Measurements from ENCODE around the gene ATP1A2. TPM values are rescaled to one million over a fixed set of nuclear protein-coding genes. Genes with fewer than 3 reads are reported as not detected.

The ATP1A2 gene
- total and polyA plus RNA-seq, 2 donors (not counting 3 experiments of a cell fraction or from before 2014, with no cell fraction given), result not detected

- dilution Hi-C loops (cut with MboI; ENCODE audit: extremely low pct_ligation_motif_present, low sequenced_read_pairs), result no loop called here
- intact Hi-C loops (cut with micrococcal nuclease), result no loop called here
- Histone ChIP-seq H3K4me1 (ENCODE audit: control insufficient read depth, extremely low read depth, insufficient read depth, low read length) (peaks cover 7% of the 10 kb centered on the region), H3K27ac (ENCODE audit: insufficient read depth, low read depth, low read length) (no peak overlapping the region), H3K27me3 (ENCODE audit: control insufficient read depth in 2 of 2, insufficient read depth in 2 of 2, low read length in 2 of 2) (peaks cover 25 to 28% of the 10 kb centered on the region in 2 experiments), H3K4me2 (ENCODE audit: insufficient read depth, low read length) (peak overlapping the region; percentile 78), H3K9me3 (replicated peaks; ENCODE audit: control insufficient read depth, insufficient read depth, low read length) (no peaks in the 10 kb centered on the region), H3K79me2 (ENCODE audit: control insufficient read depth, insufficient read depth, low read length) (no peaks in the 10 kb centered on the region), H3K4me3 (replicated peaks in 1 of 3; ENCODE audit: insufficient read depth in 1 of 3, low read depth in 1 of 3, low read length in 3 of 3) (peak overlapping the region; percentile 31 to 69 (median 45)), H3K9me1 (replicated peaks; ENCODE audit: control insufficient read depth, extremely low read depth, insufficient read depth, low read length) (no peaks in the 10 kb centered on the region), H3K36me3 (ENCODE audit: control insufficient read depth in 2 of 2, extremely low read depth in 1 of 2, insufficient read depth in 2 of 2, low read length in 2 of 2) (no peaks in the 10 kb centered on the region), H3K9ac (replicated peaks; ENCODE audit: extremely low read depth, insufficient read depth, low read length) (no peak overlapping the region), H2AFZ (ENCODE audit: low read depth, low read length) (peak overlapping the region; percentile 99), H4K20me1 (replicated peaks; ENCODE audit: control insufficient read depth, extremely low read depth, insufficient read depth, low read length) (no peaks in the 10 kb centered on the region)
- ChIA-PET POLR2A (no interaction called here), CTCF (interaction anchor here (0.8 to 5.8 kb wide), 6 partner anchors 8 to 63 kb away, joined by 3 to 37 read pairs (median 6); partner anchors contain the start of gene IGSF8)
- peak; percentile 85 for FAIRE-seq
- TF ChIP-seq MYC (IDR thresholded peaks at IDR 0.05; ENCODE audit: low read depth, low read length) (no peak), JUN (IDR thresholded peaks at IDR 0.05; ENCODE audit: borderline replicate concordance, insufficient read depth, insufficient read length, low read depth) (no peak), FOS (IDR thresholded peaks at IDR 0.05; ENCODE audit: borderline replicate concordance, insufficient read depth, low read length) (no peak), POLR2A (IDR thresholded peaks at IDR 0.05; ENCODE audit: low read depth, low read length) (no peak), GATA2 (IDR thresholded peaks at IDR 0.05; ENCODE audit: insufficient read depth, insufficient read length, low read depth, low read length) (no peak), POLR2AphosphoS5 (IDR thresholded peaks at IDR 0.05; ENCODE audit: insufficient read depth, low read depth, low read length) (no peak), MAX (IDR thresholded peaks at IDR 0.05; ENCODE audit: insufficient read depth, insufficient read length) (no peak), EZH2 (IDR thresholded peaks at IDR 0.05; ENCODE audit: borderline replicate concordance, low read depth, low read length, severe bottlenecking) (no peak)
- TF ChIP-seq, protein P1, sequence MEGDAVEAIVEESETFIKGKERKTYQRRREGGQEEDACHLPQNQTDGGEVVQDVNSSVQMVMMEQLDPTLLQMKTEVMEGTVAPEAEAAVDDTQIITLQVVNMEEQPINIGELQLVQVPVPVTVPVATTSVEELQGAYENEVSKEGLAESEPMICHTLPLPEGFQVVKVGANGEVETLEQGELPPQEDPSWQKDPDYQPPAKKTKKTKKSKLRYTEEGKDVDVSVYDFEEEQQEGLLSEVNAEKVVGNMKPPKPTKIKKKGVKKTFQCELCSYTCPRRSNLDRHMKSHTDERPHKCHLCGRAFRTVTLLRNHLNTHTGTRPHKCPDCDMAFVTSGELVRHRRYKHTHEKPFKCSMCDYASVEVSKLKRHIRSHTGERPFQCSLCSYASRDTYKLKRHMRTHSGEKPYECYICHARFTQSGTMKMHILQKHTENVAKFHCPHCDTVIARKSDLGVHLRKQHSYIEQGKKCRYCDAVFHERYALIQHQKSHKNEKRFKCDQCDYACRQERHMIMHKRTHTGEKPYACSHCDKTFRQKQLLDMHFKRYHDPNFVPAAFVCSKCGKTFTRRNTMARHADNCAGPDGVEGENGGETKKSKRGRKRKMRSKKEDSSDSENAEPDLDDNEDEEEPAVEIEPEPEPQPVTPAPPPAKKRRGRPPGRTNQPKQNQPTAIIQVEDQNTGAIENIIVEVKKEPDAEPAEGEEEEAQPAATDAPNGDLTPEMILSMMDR (IDR thresholded peaks at IDR 0.05; ENCODE audit: extremely low read depth in 1 of 2, insufficient read depth in 1 of 2, low read depth in 1 of 2, low read length in 2 of 2), result no peak
- DNase-seq (ENCODE audit: low read depth, low spot score), result peak; percentile 74
- BruUV-seq (replicated peaks), result no TSS peak
Observed at GRCh38 chr1:160070243-160071163, 45.1 kb upstream of the ATP1A2 start.

Data from endothelial cell of umbilical vein (primary cell).